Fibroblast of lung (primary cell): ENCODE measurements around the gene SLC13A2. TPM values are rescaled to one million over a fixed set of nuclear protein-coding genes. Genes with fewer than 3 reads are reported as not detected.

ENCODE experiments used
- DNase-seq, 2 donors: peaks; one replicate each; pipeline versions ENCODE4 v3.0.0 to v3.0.0-alpha.2; 2010; ENCODE audit warnings: low read depth in 2 of 2
- H2AFZ ChIP-seq: 2 replicates; pipeline ENCODE4 v1.5.1; 2012; ENCODE audit warnings: low read length, control low read depth, inconsistent platforms
- H3K27ac ChIP-seq: 2 replicates; pipeline ENCODE4 v1.5.1; 2011; ENCODE audit warnings: low read length, control low read depth; ENCODE audit not compliant: insufficient read depth
- H3K27me3 ChIP-seq: 2 replicates; pipeline ENCODE4 v1.5.1; 2011; ENCODE audit warnings: mild to moderate bottlenecking, low read length; ENCODE audit not compliant: control insufficient read depth, insufficient read depth
- H3K36me3 ChIP-seq: 2 replicates; pipeline ENCODE4 v1.5.1; 2011; ENCODE audit warnings: low read length; ENCODE audit not compliant: control insufficient read depth, insufficient read depth
- H3K4me1 ChIP-seq: 2 replicates; pipeline ENCODE4 v1.5.1; 2011; ENCODE audit warnings: low read length; ENCODE audit not compliant: control insufficient read depth, insufficient read depth; ENCODE audit errors: extremely low read depth
- H3K4me2 ChIP-seq: 2 replicates; pipeline ENCODE4 v1.5.1; 2011; ENCODE audit warnings: low read length, control low read depth; ENCODE audit not compliant: insufficient read depth; ENCODE audit errors: extremely low read depth
- H3K4me3 ChIP-seq, 4 experiments: fragments of 200-600 bp in 1 of 4; sonication (generic) in 1 of 4; replicated peaks in 1 of 4; 2 replicates each; pipeline ENCODE4 v1.5.1; 2011 to 2016; ENCODE audit warnings: low read length in 4 of 4, low read depth in 3 of 4, mild to moderate bottlenecking in 3 of 4, control low read depth in 2 of 4, inconsistent platforms in 1 of 4, mixed read lengths in 1 of 4; ENCODE audit not compliant: insufficient read depth in 1 of 4; ENCODE audit errors: control extremely low read depth in 1 of 4
- H3K79me2 ChIP-seq: 2 replicates; pipeline ENCODE4 v1.5.1; 2012; ENCODE audit warnings: mild to moderate bottlenecking, low read length, inconsistent platforms; ENCODE audit not compliant: control insufficient read depth, insufficient read depth
- H3K9ac ChIP-seq: 2 replicates; pipeline ENCODE4 v1.5.1; 2011; ENCODE audit warnings: mild to moderate bottlenecking, low read length, control low read depth; ENCODE audit not compliant: insufficient read depth
- H3K9me3 ChIP-seq: 2 replicates; pipeline ENCODE4 v1.5.1; 2012; ENCODE audit warnings: low read depth, low read length; ENCODE audit not compliant: control insufficient read depth, insufficient read depth
- H4K20me1 ChIP-seq: 2 replicates; pipeline ENCODE4 v1.5.1; 2011; ENCODE audit warnings: low read length; ENCODE audit not compliant: control insufficient read depth, insufficient read depth; ENCODE audit errors: extremely low read depth
- EZH2 ChIP-seq: IDR thresholded peaks from 2 replicates; pipeline ENCODE4 v1.5.1; 2012; ENCODE audit warnings: low read length, control low read depth, mild to moderate bottlenecking; ENCODE audit errors: missing control alignments
- polyA plus RNA-seq, 2 donors: library from polyadenylated mRNA; depleted of rRNA in 1 of 2; stranded (reverse) in 1 of 2; unstranded in 1 of 2; fragments of >200 nt; gene quantifications; 2 replicates each; pipeline ENCODE4 v1.2.1, GENCODE V29; 2011 to 2012; ENCODE audit warnings: missing spikeins in 1 of 2
- total RNA-seq: library from RNA; depleted of rRNA; stranded (reverse); fragments of >200 nt; gene quantifications from 2 replicates; pipeline ENCODE4 v1.2.1, GENCODE V29; 2014
- TF ChIP-seq, protein P1 (sequence below), 2 donors: IDR thresholded peaks in 1 of 2; conservative IDR thresholded peaks in 1 of 2; 1 replicate in 1 of 2; 2 replicates in 1 of 2; pipeline ENCODE4 v1.5.1; 2011 to 2012; ENCODE audit warnings: low read length in 2 of 2, control low read depth in 1 of 2, inconsistent platforms in 1 of 2, low read depth in 1 of 2, mild to moderate bottlenecking in 1 of 2

SLC13A2 gene
- total and polyA plus RNA-seq, 2 donors (not counting 1 experiment from before 2014, with no cell fraction given), result not detected

DNA sequence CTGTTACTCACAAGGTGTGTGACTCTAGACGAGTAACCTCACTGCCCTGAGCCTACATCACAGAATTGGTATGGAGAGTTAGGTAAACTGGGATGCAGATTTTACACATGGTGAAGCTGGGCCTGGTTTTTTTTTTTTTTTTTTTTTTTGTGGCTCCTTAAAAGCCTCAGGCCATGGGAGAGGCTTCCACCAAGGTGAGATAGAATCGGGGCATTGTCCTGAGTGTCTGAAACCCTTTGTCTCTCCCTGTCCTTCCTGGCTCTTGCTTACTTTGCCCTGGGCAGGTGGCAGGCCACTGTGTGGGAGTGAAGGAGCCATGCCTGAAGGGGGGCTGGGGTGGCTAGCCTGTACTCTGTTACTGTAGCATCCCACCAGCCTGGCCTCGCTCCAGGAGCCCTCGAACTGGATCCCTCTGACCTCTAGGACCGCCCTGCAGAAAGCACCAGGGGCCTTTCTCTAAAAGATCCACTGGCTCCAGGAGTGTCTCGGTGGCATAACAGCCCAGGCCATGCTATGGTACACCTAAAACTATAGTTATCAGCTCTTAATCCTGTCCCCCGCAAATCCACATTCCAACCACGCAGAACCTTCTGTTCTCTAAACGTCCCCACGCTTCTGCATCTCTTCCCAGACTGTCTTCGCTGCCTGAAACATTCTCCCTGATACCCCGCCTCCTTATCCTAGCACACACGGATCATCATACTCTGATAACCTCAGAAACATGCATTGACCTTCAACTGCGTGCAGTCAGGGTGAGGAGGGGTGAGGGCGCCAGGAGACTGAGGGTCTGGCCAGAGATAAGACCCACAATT is 1.7 kb upstream of the SLC13A2 start:
- peaks cover 18% of the 10 kb centered on the region for H3K27me3 ChIP-seq
- H3K36me3 ChIP-seq, result no peaks in the 10 kb centered on the region
- H3K4me2 ChIP-seq, result no peak overlapping the region
- H3K27ac ChIP-seq, result no peak overlapping the region
- H4K20me1 ChIP-seq, result no peaks in the 10 kb centered on the region
- no peaks in the 10 kb centered on the region for H3K4me1 ChIP-seq
- no peaks in the 10 kb centered on the region for H3K9me3 ChIP-seq
- H3K79me2 ChIP-seq, result no peaks in the 10 kb centered on the region
- H2AFZ ChIP-seq, result no peak overlapping the region
- no peak for DNase-seq
- no peak overlapping the region for H3K4me3 ChIP-seq
- TF ChIP-seq, protein P1, sequence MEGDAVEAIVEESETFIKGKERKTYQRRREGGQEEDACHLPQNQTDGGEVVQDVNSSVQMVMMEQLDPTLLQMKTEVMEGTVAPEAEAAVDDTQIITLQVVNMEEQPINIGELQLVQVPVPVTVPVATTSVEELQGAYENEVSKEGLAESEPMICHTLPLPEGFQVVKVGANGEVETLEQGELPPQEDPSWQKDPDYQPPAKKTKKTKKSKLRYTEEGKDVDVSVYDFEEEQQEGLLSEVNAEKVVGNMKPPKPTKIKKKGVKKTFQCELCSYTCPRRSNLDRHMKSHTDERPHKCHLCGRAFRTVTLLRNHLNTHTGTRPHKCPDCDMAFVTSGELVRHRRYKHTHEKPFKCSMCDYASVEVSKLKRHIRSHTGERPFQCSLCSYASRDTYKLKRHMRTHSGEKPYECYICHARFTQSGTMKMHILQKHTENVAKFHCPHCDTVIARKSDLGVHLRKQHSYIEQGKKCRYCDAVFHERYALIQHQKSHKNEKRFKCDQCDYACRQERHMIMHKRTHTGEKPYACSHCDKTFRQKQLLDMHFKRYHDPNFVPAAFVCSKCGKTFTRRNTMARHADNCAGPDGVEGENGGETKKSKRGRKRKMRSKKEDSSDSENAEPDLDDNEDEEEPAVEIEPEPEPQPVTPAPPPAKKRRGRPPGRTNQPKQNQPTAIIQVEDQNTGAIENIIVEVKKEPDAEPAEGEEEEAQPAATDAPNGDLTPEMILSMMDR (conservative IDR thresholded peaks at IDR 0.05 in 1 of 2, IDR thresholded peaks at IDR 0.05 in 1 of 2; ENCODE audit: low read depth in 1 of 2, low read length in 2 of 2), result no peak
- TF ChIP-seq EZH2, result no peak
- H3K9ac ChIP-seq, result no peak overlapping the region

DNA sequence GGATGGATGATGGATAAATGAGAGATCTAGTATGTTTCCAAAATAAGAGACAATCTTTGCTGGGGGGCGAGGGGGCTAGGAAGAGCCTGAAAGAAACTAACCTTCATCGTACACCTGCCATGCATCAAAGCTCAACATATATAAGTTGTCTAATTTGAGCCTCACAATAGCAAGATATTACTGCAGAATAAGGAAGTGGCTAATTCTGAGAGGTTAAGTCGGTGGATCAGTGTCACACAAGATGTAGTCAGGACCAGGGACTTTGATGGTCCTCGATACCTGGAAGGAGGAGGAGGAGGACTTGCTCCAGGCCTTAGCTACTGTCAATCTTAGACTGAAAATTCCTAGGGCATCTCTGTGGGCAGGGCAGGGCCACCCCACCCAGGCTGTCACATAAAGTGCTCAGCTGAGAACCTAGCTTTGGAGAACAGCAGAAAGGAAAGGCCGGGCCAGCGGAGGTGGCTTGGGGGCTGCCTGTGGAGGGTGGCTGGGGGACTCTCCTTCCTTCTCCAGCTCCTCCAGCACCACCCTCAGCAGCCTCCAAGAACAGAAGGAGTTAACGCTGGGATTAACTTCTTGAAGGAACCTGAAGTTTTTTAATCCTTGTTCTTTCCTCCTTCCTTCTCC is 460 bp upstream of the SLC13A2 start:
- Histone ChIP-seq H3K27ac (no peak overlapping the region), H3K9ac (no peak overlapping the region), H3K36me3 (no peaks in the 10 kb centered on the region), H3K79me2 (no peaks in the 10 kb centered on the region), H4K20me1 (no peaks in the 10 kb centered on the region), H3K4me3 (no peak overlapping the region), H3K27me3 (peaks cover 17% of the 10 kb centered on the region), H3K4me1 (no peaks in the 10 kb centered on the region), H3K4me2 (no peak overlapping the region), H2AFZ (no peak overlapping the region), H3K9me3 (no peaks in the 10 kb centered on the region)
- TF ChIP-seq, protein P1 (conservative IDR thresholded peaks at IDR 0.05 in 1 of 2, IDR thresholded peaks at IDR 0.05 in 1 of 2; ENCODE audit: low read depth in 1 of 2, low read length in 2 of 2), result no peak
- no peak for DNase-seq

DNA sequence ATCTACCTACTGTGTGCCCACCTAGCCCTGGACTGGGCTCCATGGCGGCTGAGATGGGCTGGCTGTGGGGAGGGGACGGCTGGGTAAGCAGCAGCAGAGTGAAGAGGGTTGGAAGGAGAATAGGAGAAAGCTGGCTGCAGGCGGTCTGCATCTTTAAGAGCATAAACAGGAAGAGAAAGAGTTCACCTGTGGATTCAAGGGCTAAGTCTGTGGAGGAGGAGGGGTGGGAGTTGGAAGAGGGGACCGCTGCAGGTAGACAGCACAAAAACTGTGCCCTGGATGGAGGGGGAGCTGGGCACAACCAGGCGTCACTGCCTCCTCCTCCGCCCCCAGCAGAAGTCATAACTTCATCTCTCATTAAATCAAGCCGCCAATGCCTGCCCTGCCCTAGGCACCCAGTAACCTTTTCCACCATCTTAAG is 677 bp downstream of the SLC13A2 start:
- H3K27me3 ChIP-seq, result peaks cover 17% of the 10 kb centered on the region
- TF ChIP-seq, protein P1 (conservative IDR thresholded peaks at IDR 0.05 in 1 of 2, IDR thresholded peaks at IDR 0.05 in 1 of 2; ENCODE audit: low read depth in 1 of 2, low read length in 2 of 2), result no peak
- TF ChIP-seq EZH2, result no peak

More for the DNA sequence above, 677 bp downstream of the SLC13A2 start:
- Histone ChIP-seq H3K4me3 (no peak overlapping the region), H3K9me3 (no peaks in the 10 kb centered on the region), H3K27ac (no peak overlapping the region), H4K20me1 (no peaks in the 10 kb centered on the region), H3K36me3 (no peaks in the 10 kb centered on the region), H3K4me1 (no peaks in the 10 kb centered on the region), H3K4me2 (no peak overlapping the region), H3K9ac (no peak overlapping the region), H3K79me2 (no peaks in the 10 kb centered on the region), H2AFZ (no peak overlapping the region)
- DNase-seq, result no peak
